Measurements from ENCODE around the gene KDM1A.

Gene KDM1A

GRCh38 chr1:23039308-23039826, 20.1 kb downstream of the KDM1A start:
- no peaks in the 10 kb centered on the region for H3K9me3 ChIP-seq (ENCODE audit: control insufficient read depth, low read length)
- H3K4me1 ChIP-seq (ENCODE audit: control insufficient read depth, insufficient read depth, low read length) = peaks cover 5% of the 10 kb centered on the region
- H3K4me3 ChIP-seq (ENCODE audit: low read length) = no peak overlapping the region
- H3K27me3 ChIP-seq (replicated peaks; ENCODE audit: control insufficient read depth, insufficient read depth, low read length) = no peaks in the 10 kb centered on the region
- no peak overlapping the region for H3K9ac ChIP-seq (ENCODE audit: low read length)
- no peaks in the 10 kb centered on the region for H3K36me3 ChIP-seq (ENCODE audit: control insufficient read depth, insufficient read depth, low read length, severe bottlenecking)
- DNase-seq (ENCODE audit: low read depth) = no peak

GRCh38 chr1:23040509-23040908, 21.2 kb downstream of the KDM1A start:
- H3K4me3 ChIP-seq (ENCODE audit: low read length) = no peak overlapping the region
- no peaks in the 10 kb centered on the region for H3K9me3 ChIP-seq (ENCODE audit: control insufficient read depth, low read length)
- no peaks in the 10 kb centered on the region for H3K27me3 ChIP-seq (replicated peaks; ENCODE audit: control insufficient read depth, insufficient read depth, low read length)
- H3K36me3 ChIP-seq (ENCODE audit: control insufficient read depth, insufficient read depth, low read length, severe bottlenecking) = no peaks in the 10 kb centered on the region
- no peak overlapping the region for H3K9ac ChIP-seq (ENCODE audit: low read length)
- DNase-seq (ENCODE audit: low read depth) = no peak
- peaks cover 5% of the 10 kb centered on the region for H3K4me1 ChIP-seq (ENCODE audit: control insufficient read depth, insufficient read depth, low read length)

- Histone ChIP-seq H3K36me3 (ENCODE audit: control insufficient read depth, insufficient read depth, low read length, severe bottlenecking) (no peaks in the 10 kb centered on the region), H3K4me3 (ENCODE audit: low read length) (no peak overlapping the region), H3K27me3 (replicated peaks; ENCODE audit: control insufficient read depth, insufficient read depth, low read length) (no peaks in the 10 kb centered on the region), H3K9ac (ENCODE audit: low read length) (no peak overlapping the region), H3K9me3 (ENCODE audit: control insufficient read depth, low read length) (no peaks in the 10 kb centered on the region), H3K4me1 (ENCODE audit: control insufficient read depth, insufficient read depth, low read length) (no peaks in the 10 kb centered on the region)
- DNase-seq (ENCODE audit: low read depth) = no peak
Observed at GRCh38 chr1:23044035-23044434, 24.8 kb downstream of the KDM1A start.

- H3K4me1 ChIP-seq (ENCODE audit: control insufficient read depth, insufficient read depth, low read length) = no peaks in the 10 kb centered on the region
- H3K27me3 ChIP-seq (replicated peaks; ENCODE audit: control insufficient read depth, insufficient read depth, low read length) = no peaks in the 10 kb centered on the region
- H3K36me3 ChIP-seq (ENCODE audit: control insufficient read depth, insufficient read depth, low read length, severe bottlenecking) = peaks cover 19% of the 10 kb centered on the region
- DNase-seq (ENCODE audit: low read depth) = no peak
- no peak overlapping the region for H3K9ac ChIP-seq (ENCODE audit: low read length)
- no peak overlapping the region for H3K4me3 ChIP-seq (ENCODE audit: low read length)
- H3K9me3 ChIP-seq (ENCODE audit: control insufficient read depth, low read length) = no peaks in the 10 kb centered on the region
Observed at GRCh38 chr1:23050201-23050600, 30.9 kb downstream of the KDM1A start.

GRCh38 chr1:23051290-23051909, 32.1 kb downstream of the KDM1A start:
- Histone ChIP-seq H3K9me3 (ENCODE audit: control insufficient read depth, low read length) (no peaks in the 10 kb centered on the region), H3K36me3 (ENCODE audit: control insufficient read depth, insufficient read depth, low read length, severe bottlenecking) (peaks cover 27% of the 10 kb centered on the region), H3K27me3 (replicated peaks; ENCODE audit: control insufficient read depth, insufficient read depth, low read length) (no peaks in the 10 kb centered on the region), H3K9ac (ENCODE audit: low read length) (no peak overlapping the region), H3K4me3 (ENCODE audit: low read length) (no peak overlapping the region), H3K4me1 (ENCODE audit: control insufficient read depth, insufficient read depth, low read length) (no peaks in the 10 kb centered on the region)
- no peak for DNase-seq (ENCODE audit: low read depth)

- no peaks in the 10 kb centered on the region for H3K9me3 ChIP-seq (ENCODE audit: control insufficient read depth, low read length)
- H3K36me3 ChIP-seq (ENCODE audit: control insufficient read depth, insufficient read depth, low read length, severe bottlenecking) = peaks cover 69% of the 10 kb centered on the region
- peaks cover 7% of the 10 kb centered on the region for H3K4me1 ChIP-seq (ENCODE audit: control insufficient read depth, insufficient read depth, low read length)
- H3K27me3 ChIP-seq (replicated peaks; ENCODE audit: control insufficient read depth, insufficient read depth, low read length) = no peaks in the 10 kb centered on the region
- DNase-seq (ENCODE audit: low read depth) = no peak
- H3K4me3 ChIP-seq (ENCODE audit: low read length) = no peak overlapping the region
- no peak overlapping the region for H3K9ac ChIP-seq (ENCODE audit: low read length)
Observed at GRCh38 chr1:23057301-23057700, 38.0 kb downstream of the KDM1A start.

GRCh38 chr1:23062271-23062670, 43.0 kb downstream of the KDM1A start:
- no peaks in the 10 kb centered on the region for H3K9me3 ChIP-seq (ENCODE audit: control insufficient read depth, low read length)
- H3K27me3 ChIP-seq (replicated peaks; ENCODE audit: control insufficient read depth, insufficient read depth, low read length) = no peaks in the 10 kb centered on the region
- H3K4me1 ChIP-seq (ENCODE audit: control insufficient read depth, insufficient read depth, low read length) = peaks cover 7% of the 10 kb centered on the region
- H3K36me3 ChIP-seq (ENCODE audit: control insufficient read depth, insufficient read depth, low read length, severe bottlenecking) = peaks cover 55% of the 10 kb centered on the region
- H3K4me3 ChIP-seq (ENCODE audit: low read length) = no peak overlapping the region
- no peak for DNase-seq (ENCODE audit: low read depth)
- no peak overlapping the region for H3K9ac ChIP-seq (ENCODE audit: low read length)

- H3K4me1 ChIP-seq (ENCODE audit: control insufficient read depth, insufficient read depth, low read length) = peaks cover 7% of the 10 kb centered on the region
- no peak overlapping the region for H3K4me3 ChIP-seq (ENCODE audit: low read length)
- H3K9me3 ChIP-seq (ENCODE audit: control insufficient read depth, low read length) = no peaks in the 10 kb centered on the region
- no peaks in the 10 kb centered on the region for H3K27me3 ChIP-seq (replicated peaks; ENCODE audit: control insufficient read depth, insufficient read depth, low read length)
- H3K9ac ChIP-seq (ENCODE audit: low read length) = no peak overlapping the region
- H3K36me3 ChIP-seq (ENCODE audit: control insufficient read depth, insufficient read depth, low read length, severe bottlenecking) = peaks cover 54% of the 10 kb centered on the region
- DNase-seq (ENCODE audit: low read depth) = no peak
Observed at GRCh38 chr1:23065385-23065784, 46.1 kb downstream of the KDM1A start.

GRCh38 chr1:23066075-23066474, 46.8 kb downstream of the KDM1A start:
- Histone ChIP-seq H3K4me3 (ENCODE audit: low read length) (no peak overlapping the region), H3K9me3 (ENCODE audit: control insufficient read depth, low read length) (no peaks in the 10 kb centered on the region), H3K9ac (ENCODE audit: low read length) (no peak overlapping the region), H3K27me3 (replicated peaks; ENCODE audit: control insufficient read depth, insufficient read depth, low read length) (no peaks in the 10 kb centered on the region), H3K4me1 (ENCODE audit: control insufficient read depth, insufficient read depth, low read length) (peaks cover 3% of the 10 kb centered on the region), H3K36me3 (ENCODE audit: control insufficient read depth, insufficient read depth, low read length, severe bottlenecking) (peaks cover 54% of the 10 kb centered on the region)
- DNase-seq (ENCODE audit: low read depth) = no peak

- no peaks in the 10 kb centered on the region for H3K4me1 ChIP-seq (ENCODE audit: control insufficient read depth, insufficient read depth, low read length)
- no peaks in the 10 kb centered on the region for H3K9me3 ChIP-seq (ENCODE audit: control insufficient read depth, low read length)
- peaks cover 77% of the 10 kb centered on the region for H3K36me3 ChIP-seq (ENCODE audit: control insufficient read depth, insufficient read depth, low read length, severe bottlenecking)
- H3K9ac ChIP-seq (ENCODE audit: low read length) = no peak overlapping the region
- DNase-seq (ENCODE audit: low read depth) = no peak
- no peak overlapping the region for H3K4me3 ChIP-seq (ENCODE audit: low read length)
- H3K27me3 ChIP-seq (replicated peaks; ENCODE audit: control insufficient read depth, insufficient read depth, low read length) = no peaks in the 10 kb centered on the region
Observed at GRCh38 chr1:23069149-23069548, 49.9 kb downstream of the KDM1A start.

GRCh38 chr1:23069675-23070074, 50.4 kb downstream of the KDM1A start:
- H3K36me3 ChIP-seq (ENCODE audit: control insufficient read depth, insufficient read depth, low read length, severe bottlenecking) = peaks cover 75% of the 10 kb centered on the region
- H3K4me1 ChIP-seq (ENCODE audit: control insufficient read depth, insufficient read depth, low read length) = no peaks in the 10 kb centered on the region
- H3K9ac ChIP-seq (ENCODE audit: low read length) = no peak overlapping the region
- no peak for DNase-seq (ENCODE audit: low read depth)
- no peaks in the 10 kb centered on the region for H3K9me3 ChIP-seq (ENCODE audit: control insufficient read depth, low read length)
- H3K27me3 ChIP-seq (replicated peaks; ENCODE audit: control insufficient read depth, insufficient read depth, low read length) = no peaks in the 10 kb centered on the region
- H3K4me3 ChIP-seq (ENCODE audit: low read length) = no peak overlapping the region

GRCh38 chr1:23074012-23074411, 54.7 kb downstream of the KDM1A start:
- Histone ChIP-seq H3K27me3 (replicated peaks; ENCODE audit: control insufficient read depth, insufficient read depth, low read length) (no peaks in the 10 kb centered on the region), H3K9me3 (ENCODE audit: control insufficient read depth, low read length) (no peaks in the 10 kb centered on the region), H3K9ac (ENCODE audit: low read length) (no peak overlapping the region), H3K4me3 (ENCODE audit: low read length) (no peak overlapping the region), H3K36me3 (ENCODE audit: control insufficient read depth, insufficient read depth, low read length, severe bottlenecking) (peaks cover 68% of the 10 kb centered on the region), H3K4me1 (ENCODE audit: control insufficient read depth, insufficient read depth, low read length) (no peaks in the 10 kb centered on the region)
- DNase-seq (ENCODE audit: low read depth) = no peak
